Muscle of back (tissue), 11 donors: ENCODE measurements around the gene FAM228A. TPM values are rescaled to one million over a fixed set of nuclear protein-coding genes. Genes with fewer than 3 reads are reported as not detected.
A peak's percentile ranks its signal among the peaks of the same experiment; 100 is the strongest.
"Not testable (repeated sequence)": the region's sequence is repeated elsewhere in the genome, so short reads cannot be mapped to it uniquely, and the experiment has no call there.

Source experiments
- DNase-seq, 3 donors: peaks; one replicate each; pipeline versions ENCODE4 v3.0.0 to v3.0.0-alpha.2; 2013
- polyA plus RNA-seq, 10 donors: library from polyadenylated mRNA; unstranded; fragments of 120-200 nt; gene quantifications; one replicate each; pipeline ENCODE4 v1.2.1, GENCODE V29; 2013; ENCODE audit not compliant: insufficient read length in 10 of 10

FAM228A gene
- polyA plus RNA-seq, 10 donors, result 0.11 to 0.52 (median 0.34) TPM

DNA sequence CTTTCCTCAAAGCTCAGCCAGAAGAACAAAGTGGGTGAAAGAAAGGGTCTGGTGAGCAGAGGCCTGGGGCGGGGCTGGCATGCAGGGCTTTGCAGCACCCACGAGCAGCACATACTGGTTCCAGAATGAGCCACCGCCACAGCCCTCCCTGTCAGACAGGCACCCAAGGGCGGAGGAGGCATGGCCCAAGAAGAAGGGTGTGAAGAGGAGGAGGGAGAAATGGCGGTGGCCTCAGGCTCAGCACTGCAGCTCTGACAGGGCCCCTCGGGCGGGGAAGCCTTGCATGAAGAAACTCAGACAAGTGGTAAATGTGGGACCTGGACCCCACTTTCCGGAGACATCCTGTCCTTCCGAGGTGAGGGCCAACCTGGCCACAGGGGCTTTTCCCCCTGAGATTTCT is 15.7 kb downstream of the FAM228A start:
- DNase-seq, result no peak

DNA sequence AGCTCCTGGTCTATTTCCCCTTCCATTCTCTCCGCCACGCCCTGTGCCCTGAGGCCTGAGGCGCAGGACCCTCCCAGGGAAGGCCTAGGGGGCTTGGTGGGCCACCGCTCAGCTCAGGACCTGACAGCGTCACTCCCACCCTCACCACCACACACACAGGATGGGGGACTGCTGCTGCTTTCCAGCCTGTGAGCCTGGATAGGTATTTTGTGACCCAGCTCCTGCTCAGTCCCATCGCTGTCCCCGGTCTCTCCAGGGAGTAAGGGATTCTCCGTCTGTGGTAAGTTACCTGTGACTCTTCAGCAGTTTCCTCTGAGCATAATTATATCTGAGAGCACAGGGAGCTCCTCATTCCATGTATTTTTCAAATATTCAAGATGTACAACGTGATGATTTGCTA is 16.3 kb downstream of the FAM228A start:
- no peak for DNase-seq

GRCh38 chr2:24191848-24192247 is 17.0 kb downstream of the FAM228A start:
- no peak for DNase-seq

GRCh38 chr2:24197213-24197612 is 22.4 kb downstream of the FAM228A start:
- not testable (repeated sequence) for DNase-seq

DNA sequence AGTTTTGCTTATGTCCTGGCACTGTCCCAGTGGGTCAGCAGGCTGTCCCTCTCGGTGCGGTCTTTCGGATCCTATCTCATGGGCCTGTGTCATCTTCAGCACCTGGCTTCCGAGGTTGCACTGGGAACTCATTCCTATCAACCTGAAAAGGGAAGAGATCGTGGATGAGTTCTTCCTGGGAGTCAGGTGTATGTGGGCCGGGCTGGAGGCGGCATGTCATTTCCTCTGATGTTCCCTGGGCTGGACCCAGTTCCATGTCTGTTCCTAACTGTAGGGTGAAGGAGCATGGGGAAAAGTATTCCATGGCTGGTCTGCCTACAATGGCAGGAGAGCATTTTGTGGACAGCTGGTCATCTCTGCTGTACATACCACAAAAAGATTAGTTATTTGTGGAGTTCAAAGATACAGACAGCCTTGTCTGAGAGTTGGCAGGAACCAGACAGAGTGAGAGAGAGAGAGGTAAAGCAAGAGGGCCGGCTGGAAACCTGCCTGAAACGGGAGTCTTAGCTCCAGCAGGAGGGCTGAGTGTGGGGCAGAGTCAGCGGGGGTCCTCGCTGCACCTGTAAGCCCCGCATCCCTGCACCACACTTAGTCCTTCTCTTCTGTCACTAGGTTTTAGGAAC is 25.2 kb downstream of the FAM228A start:
- no peak for DNase-seq

GRCh38 chr2:24200799-24201198 is 25.9 kb downstream of the FAM228A start:
- DNase-seq, result no peak

GRCh38 chr2:24203029-24203786 is 28.4 kb downstream of the FAM228A start:
- peak in 1 of 3 donors; percentile 14 for DNase-seq

DNA sequence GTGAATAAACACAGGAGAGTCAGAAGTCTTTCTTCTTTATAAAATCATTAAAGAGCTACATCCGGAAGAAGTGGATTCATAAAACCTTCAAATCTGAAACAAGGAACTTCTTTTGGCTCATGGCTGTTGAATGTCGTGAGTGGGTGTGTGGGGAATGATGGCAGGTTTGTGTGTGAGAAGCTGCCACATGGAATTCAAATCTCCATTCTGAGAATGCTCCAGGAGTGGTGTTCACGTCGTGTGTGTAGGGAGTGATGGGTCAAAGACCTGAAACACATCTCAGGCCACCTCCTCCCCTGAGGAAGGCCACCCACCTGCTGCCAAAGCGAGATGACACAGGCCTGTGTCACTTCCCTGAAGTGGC is 28.9 kb downstream of the FAM228A start:
- DNase-seq, result no peak

DNA sequence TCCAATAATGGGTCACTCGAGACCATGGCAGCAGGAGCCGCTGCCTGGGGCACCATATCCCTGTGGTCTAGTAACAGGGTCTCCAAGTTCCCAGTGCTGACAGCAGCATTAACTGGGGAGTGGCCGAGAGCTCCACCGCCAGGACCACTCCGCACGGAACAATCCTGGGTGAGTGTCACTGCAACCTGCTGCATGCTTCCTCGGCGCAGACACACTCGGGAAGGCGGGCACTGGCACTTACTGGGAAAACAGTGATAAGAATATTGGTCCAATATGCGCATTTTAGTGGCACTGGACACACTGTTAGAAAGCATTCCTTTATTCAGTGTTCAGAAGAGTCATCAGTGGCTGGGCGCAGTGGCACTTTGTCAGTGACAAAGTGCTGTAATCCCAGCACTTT is 29.7 kb downstream of the FAM228A start:
- no peak for DNase-seq

DNA sequence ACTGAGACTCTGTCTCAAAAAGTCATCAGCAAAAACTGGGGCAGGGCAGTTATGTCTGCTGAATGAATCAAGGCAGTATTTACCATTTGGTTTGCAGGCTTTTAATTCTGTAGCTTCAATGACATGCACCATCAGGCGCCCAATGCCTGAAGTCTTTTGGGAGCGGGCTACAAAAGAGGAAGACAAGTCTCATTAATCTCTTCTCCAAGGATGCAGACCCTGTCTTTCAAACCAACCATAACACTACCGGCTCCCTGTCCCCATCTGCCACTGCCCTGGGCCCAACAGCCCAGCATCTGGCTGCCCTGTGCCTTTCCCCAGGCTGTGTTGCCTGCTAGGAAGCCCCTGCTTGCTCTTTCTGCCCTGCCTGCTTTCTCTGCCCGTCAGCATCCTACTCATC is 30.3 kb downstream of the FAM228A start:
- DNase-seq, result no peak

GRCh38 chr2:24206242-24206641 is 31.4 kb downstream of the FAM228A start:
- DNase-seq, result no peak

GRCh38 chr2:24206714-24207113 is 31.9 kb downstream of the FAM228A start:
- no peak for DNase-seq

- DNase-seq, result no peak
These were observed 32.5 kb downstream of the FAM228A start for GRCh38 chr2:24207359-24207758.

DNA sequence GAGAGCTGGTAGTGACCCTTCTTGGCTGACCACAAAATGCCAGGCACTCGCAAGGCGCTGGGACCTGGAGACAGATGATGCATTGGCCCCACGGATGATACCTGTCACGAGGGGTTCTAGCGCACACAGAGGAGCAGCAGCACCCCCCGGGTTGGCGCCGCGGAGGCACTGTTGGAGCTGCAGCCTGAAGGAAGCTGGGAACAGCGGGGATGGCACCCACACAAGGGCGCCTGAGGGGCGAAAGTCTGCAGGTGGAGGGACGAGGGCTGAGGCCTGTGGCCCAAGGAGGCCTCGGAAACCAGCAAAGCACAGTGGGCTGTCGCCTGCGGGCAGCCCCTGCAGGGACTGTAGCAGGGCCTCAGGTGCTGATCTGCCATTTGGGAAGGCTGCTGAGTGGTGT is 33.6 kb downstream of the FAM228A start:
- no peak for DNase-seq

DNA sequence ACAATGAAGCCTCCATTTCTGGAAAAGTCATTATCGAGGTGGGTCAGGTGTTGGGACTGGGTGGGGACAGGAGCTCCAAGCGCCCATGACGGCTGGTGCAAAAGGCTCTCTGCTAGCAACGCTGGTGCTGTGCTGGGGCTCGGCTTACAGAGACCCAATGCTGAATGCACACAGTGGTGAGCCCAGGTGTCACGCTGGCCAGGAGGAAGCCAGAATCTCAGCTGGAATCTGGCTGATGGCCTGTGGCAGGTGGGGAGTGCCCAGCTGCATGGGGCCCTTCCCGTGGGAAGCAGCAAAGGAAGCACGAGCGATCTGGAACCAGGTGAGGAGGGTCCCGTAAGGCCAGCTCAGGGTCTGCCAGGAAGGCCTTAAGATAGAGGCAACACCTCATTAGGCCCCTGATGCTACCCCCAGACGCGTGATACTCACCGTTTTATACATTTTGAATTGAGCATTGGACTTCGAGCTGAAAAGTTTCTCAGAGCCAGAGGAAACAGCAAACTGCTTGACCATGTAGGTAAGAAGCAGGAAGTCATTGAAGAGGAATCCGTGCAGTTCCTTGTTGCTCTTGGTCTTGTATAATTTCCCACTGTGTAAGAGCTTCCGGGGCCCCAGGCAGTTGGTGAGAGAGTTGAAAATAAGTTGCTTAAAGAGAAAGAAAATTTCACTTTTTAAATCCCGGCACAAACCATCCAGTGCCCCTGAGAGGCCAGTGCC is 34.7 kb downstream of the FAM228A start:
- no peak for DNase-seq

DNA sequence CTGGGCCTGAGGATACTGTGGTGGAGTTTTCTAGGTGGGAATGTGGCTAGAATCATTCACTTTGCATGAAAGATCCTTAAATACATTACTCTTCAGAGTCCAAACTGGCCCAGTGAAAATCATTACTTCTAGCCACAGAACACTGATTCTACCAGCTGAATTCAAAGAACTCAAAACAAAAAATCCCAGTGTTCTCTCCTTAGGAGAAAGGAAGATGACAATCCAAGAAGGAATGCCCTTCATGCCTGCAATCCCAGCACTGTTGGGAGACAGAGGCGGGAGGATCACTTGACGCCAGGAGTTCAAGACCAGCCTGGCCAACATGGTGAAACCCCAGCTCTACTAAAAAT is 35.2 kb downstream of the FAM228A start:
- DNase-seq, result no peak

DNA sequence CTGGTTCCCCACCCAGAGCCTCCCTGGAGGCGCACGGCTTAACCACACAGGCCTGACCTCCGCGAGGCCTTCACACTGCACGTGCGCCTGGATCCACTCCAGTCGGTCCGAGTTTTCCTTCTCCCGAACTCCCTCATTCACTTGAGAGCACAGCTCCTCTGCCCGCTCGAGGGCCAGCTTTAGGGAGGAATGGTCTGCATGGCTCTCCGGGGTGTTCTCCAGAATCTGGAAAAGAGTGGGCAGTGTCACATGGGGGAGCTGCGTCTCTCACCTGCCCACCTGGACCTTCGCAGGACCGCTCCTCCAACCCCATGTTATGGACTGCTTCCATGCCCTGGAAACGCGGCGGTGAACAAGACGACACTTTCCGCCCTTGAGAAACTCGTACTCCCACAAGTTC is 35.9 kb downstream of the FAM228A start:
- DNase-seq, result no peak

DNA sequence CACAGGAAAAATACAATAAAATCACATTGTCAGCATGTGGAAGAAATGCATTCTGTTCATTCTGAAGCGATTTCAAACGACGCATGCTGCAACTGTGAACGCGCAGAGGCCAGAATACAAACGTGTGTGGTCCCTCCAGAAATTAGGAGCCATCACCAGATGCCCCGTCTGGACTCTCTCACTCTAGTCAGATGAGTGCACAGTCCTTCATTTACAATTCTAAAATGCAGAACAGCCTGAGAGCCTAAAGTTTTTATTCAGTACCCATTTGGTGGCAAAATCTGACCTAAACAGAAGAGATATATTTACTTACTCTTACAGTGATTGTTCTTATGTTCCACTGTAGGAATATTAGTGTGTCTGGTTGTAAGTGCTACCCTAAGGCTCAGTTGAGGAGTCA is 36.6 kb downstream of the FAM228A start:
- no peak for DNase-seq

DNA sequence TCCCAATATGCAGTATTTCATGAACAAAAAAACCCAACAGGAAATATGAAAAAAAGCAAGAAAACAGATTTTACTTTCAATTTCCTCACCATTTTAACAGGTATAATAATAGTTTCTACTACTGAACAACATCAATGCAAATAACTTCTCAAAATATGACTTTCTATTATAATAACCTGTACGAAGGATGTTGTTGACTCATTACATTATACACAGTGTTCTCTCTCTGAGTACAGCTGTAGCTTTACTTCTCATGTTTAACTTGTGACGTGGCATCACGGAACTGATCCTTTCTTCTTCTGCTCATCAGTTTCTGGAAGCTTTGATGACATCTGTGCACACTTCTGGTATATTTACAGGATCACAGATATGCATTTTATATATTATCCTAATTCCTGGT is 40.0 kb downstream of the FAM228A start:
- no peak for DNase-seq

- no peak for DNase-seq
These were observed 45.9 kb downstream of the FAM228A start for GRCh38 chr2:24220554-24221291.

GRCh38 chr2:24221343-24222050 is 46.6 kb downstream of the FAM228A start:
- DNase-seq, result no peak

DNA sequence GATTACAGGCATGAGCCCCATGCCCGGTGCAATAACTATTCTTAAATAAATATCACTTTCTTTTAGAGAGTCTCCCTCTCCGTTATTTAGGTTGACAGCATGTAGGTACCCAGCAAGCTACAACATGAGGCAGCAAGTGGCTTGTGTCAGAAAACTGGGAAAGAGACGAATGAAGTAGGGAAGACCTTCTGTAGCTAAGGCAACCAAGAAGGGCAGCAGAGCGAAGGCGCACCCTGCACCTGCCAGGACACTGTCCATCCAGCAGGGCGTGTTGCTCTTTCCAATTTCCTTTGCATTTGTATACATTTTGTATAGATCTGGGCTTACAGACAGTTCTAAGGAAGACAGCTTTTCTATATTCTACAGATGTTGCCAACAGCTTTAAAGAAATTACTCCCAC is 48.1 kb downstream of the FAM228A start:
- no peak for DNase-seq
